ENCODE measurements around the gene RETN. TPM values are rescaled to one million over a fixed set of nuclear protein-coding genes. Genes with fewer than 3 reads are reported as not detected.

RETN gene
- total and polyA plus RNA-seq, 2 experiments from 2014 or later, result not detected

DNA sequence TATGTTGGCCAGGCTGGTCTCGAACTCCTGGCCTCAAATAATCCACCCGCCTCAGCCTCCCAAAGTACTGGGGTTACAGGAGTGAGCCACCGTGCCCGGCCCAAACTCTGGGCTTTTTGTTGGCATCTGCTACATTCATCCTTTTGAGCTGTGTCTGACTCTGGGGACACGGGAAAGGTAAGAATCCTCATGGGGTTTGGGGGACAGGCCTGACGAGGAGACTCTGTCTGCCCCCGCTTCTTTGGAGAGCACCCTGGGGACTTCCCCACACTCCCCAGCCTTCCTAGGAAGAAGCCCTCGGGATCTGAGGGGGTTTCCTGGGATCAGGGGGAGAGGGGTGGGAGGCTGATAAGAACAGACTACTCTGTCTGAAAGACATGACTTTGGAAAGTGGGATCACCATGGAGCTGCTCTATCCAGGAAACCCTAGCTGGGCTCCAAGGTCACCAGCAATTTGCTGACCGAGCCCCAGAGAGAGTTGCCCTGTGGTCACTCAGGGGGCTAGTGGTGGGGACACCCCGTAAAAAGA lies 41.1 kb downstream of the RETN start (continued):
- TF ChIP-seq, protein P1, sequence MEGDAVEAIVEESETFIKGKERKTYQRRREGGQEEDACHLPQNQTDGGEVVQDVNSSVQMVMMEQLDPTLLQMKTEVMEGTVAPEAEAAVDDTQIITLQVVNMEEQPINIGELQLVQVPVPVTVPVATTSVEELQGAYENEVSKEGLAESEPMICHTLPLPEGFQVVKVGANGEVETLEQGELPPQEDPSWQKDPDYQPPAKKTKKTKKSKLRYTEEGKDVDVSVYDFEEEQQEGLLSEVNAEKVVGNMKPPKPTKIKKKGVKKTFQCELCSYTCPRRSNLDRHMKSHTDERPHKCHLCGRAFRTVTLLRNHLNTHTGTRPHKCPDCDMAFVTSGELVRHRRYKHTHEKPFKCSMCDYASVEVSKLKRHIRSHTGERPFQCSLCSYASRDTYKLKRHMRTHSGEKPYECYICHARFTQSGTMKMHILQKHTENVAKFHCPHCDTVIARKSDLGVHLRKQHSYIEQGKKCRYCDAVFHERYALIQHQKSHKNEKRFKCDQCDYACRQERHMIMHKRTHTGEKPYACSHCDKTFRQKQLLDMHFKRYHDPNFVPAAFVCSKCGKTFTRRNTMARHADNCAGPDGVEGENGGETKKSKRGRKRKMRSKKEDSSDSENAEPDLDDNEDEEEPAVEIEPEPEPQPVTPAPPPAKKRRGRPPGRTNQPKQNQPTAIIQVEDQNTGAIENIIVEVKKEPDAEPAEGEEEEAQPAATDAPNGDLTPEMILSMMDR (conservative IDR thresholded peaks at IDR 0.05; ENCODE audit: low read depth in 2 of 2), result no peak
- TF ChIP-seq NANOG (IDR thresholded peaks at IDR 0.05; ENCODE audit: borderline replicate concordance), result no peak
- no peak for TF ChIP-seq STAT1 (IDR thresholded peaks at IDR 0.05; ENCODE audit: unreplicated experiment)
- no peak for TF ChIP-seq POLR2AphosphoS5 (IDR thresholded peaks at IDR 0.05; ENCODE audit: low read depth)
- TF ChIP-seq, protein P2, sequence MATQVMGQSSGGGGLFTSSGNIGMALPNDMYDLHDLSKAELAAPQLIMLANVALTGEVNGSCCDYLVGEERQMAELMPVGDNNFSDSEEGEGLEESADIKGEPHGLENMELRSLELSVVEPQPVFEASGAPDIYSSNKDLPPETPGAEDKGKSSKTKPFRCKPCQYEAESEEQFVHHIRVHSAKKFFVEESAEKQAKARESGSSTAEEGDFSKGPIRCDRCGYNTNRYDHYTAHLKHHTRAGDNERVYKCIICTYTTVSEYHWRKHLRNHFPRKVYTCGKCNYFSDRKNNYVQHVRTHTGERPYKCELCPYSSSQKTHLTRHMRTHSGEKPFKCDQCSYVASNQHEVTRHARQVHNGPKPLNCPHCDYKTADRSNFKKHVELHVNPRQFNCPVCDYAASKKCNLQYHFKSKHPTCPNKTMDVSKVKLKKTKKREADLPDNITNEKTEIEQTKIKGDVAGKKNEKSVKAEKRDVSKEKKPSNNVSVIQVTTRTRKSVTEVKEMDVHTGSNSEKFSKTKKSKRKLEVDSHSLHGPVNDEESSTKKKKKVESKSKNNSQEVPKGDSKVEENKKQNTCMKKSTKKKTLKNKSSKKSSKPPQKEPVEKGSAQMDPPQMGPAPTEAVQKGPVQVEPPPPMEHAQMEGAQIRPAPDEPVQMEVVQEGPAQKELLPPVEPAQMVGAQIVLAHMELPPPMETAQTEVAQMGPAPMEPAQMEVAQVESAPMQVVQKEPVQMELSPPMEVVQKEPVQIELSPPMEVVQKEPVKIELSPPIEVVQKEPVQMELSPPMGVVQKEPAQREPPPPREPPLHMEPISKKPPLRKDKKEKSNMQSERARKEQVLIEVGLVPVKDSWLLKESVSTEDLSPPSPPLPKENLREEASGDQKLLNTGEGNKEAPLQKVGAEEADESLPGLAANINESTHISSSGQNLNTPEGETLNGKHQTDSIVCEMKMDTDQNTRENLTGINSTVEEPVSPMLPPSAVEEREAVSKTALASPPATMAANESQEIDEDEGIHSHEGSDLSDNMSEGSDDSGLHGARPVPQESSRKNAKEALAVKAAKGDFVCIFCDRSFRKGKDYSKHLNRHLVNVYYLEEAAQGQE (IDR thresholded peaks at IDR 0.05; ENCODE audit: unreplicated experiment), result no peak

DNA sequence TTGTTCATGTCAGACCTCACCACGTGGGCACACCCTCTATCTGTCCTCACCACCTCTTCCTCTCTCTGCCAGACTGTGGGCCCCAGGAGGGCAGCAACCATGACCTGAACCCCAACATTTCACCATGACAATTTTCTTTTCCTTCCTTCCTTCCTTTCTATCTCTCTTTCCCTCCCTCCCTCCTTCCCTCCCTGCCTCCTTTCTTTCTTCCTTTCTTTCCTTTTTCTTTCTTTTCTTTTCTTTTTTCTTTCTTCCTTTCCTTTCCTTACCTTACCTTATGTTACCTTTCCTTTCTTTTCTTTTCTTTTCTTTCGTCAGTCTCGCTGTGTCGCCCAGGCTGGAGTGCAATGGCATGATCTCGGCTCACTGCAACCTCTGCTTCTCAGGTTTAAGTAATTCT lies 41.8 kb downstream of the RETN start:
- H3K9me3 Mint-ChIP-seq, result no peaks in the 10 kb centered on the region
- H3K4me3 Mint-ChIP-seq, result no peak overlapping the region
- no peaks in the 10 kb centered on the region for H3K9me2 ChIP-seq (ENCODE audit: insufficient read depth)
- no peaks in the 10 kb centered on the region for H3F3A ChIP-seq (replicated peaks; ENCODE audit: low read depth)
- no peak overlapping the region for H3K27ac Mint-ChIP-seq
- no peak overlapping the region for H3K27ac ChIP-seq (ENCODE audit: low read depth)
- no peaks in the 10 kb centered on the region for H3K36me3 ChIP-seq (ENCODE audit: insufficient read depth)
- no peaks in the 10 kb centered on the region for H4K20me1 ChIP-seq (replicated peaks; ENCODE audit: insufficient read depth)
- H2AFZ ChIP-seq, result no peak overlapping the region
- no peaks in the 10 kb centered on the region; the same call in 2 of the 3 replicates for H3K36me3 Mint-ChIP-seq (ENCODE audit: low read depth)
- ATAC-seq (no peak), DNase-seq (ENCODE audit: low spot score) (no peak)
- H3K27me3 Mint-ChIP-seq (ENCODE audit: insufficient read depth, low read depth, poor library complexity), result peaks cover 13% of the 10 kb centered on the region
- no peak overlapping the region for H3K4me2 ChIP-seq
- H3K27me3 ChIP-seq (ENCODE audit: insufficient read depth), result no peaks in the 10 kb centered on the region
- H3K79me2 ChIP-seq (replicated peaks; ENCODE audit: insufficient read depth), result no peaks in the 10 kb centered on the region
- TF ChIP-seq CREB1 (CRISPR knock-in tag; IDR thresholded peaks at IDR 0.05; ENCODE audit: low read depth) (no peak), NANOG (IDR thresholded peaks at IDR 0.05; ENCODE audit: borderline replicate concordance) (no peak), ZNF114 (CRISPR knock-in tag; IDR thresholded peaks at IDR 0.05) (no peak), ZNF331 (CRISPR knock-in tag; IDR thresholded peaks at IDR 0.05; ENCODE audit: low read depth) (no peak), EZH2 (IDR thresholded peaks at IDR 0.05; ENCODE audit: low read depth, unreplicated experiment) (no peak), EZH2phosphoT487 (IDR thresholded peaks at IDR 0.05; ENCODE audit: unreplicated experiment) (no peak)
- TF ChIP-seq, protein P3, sequence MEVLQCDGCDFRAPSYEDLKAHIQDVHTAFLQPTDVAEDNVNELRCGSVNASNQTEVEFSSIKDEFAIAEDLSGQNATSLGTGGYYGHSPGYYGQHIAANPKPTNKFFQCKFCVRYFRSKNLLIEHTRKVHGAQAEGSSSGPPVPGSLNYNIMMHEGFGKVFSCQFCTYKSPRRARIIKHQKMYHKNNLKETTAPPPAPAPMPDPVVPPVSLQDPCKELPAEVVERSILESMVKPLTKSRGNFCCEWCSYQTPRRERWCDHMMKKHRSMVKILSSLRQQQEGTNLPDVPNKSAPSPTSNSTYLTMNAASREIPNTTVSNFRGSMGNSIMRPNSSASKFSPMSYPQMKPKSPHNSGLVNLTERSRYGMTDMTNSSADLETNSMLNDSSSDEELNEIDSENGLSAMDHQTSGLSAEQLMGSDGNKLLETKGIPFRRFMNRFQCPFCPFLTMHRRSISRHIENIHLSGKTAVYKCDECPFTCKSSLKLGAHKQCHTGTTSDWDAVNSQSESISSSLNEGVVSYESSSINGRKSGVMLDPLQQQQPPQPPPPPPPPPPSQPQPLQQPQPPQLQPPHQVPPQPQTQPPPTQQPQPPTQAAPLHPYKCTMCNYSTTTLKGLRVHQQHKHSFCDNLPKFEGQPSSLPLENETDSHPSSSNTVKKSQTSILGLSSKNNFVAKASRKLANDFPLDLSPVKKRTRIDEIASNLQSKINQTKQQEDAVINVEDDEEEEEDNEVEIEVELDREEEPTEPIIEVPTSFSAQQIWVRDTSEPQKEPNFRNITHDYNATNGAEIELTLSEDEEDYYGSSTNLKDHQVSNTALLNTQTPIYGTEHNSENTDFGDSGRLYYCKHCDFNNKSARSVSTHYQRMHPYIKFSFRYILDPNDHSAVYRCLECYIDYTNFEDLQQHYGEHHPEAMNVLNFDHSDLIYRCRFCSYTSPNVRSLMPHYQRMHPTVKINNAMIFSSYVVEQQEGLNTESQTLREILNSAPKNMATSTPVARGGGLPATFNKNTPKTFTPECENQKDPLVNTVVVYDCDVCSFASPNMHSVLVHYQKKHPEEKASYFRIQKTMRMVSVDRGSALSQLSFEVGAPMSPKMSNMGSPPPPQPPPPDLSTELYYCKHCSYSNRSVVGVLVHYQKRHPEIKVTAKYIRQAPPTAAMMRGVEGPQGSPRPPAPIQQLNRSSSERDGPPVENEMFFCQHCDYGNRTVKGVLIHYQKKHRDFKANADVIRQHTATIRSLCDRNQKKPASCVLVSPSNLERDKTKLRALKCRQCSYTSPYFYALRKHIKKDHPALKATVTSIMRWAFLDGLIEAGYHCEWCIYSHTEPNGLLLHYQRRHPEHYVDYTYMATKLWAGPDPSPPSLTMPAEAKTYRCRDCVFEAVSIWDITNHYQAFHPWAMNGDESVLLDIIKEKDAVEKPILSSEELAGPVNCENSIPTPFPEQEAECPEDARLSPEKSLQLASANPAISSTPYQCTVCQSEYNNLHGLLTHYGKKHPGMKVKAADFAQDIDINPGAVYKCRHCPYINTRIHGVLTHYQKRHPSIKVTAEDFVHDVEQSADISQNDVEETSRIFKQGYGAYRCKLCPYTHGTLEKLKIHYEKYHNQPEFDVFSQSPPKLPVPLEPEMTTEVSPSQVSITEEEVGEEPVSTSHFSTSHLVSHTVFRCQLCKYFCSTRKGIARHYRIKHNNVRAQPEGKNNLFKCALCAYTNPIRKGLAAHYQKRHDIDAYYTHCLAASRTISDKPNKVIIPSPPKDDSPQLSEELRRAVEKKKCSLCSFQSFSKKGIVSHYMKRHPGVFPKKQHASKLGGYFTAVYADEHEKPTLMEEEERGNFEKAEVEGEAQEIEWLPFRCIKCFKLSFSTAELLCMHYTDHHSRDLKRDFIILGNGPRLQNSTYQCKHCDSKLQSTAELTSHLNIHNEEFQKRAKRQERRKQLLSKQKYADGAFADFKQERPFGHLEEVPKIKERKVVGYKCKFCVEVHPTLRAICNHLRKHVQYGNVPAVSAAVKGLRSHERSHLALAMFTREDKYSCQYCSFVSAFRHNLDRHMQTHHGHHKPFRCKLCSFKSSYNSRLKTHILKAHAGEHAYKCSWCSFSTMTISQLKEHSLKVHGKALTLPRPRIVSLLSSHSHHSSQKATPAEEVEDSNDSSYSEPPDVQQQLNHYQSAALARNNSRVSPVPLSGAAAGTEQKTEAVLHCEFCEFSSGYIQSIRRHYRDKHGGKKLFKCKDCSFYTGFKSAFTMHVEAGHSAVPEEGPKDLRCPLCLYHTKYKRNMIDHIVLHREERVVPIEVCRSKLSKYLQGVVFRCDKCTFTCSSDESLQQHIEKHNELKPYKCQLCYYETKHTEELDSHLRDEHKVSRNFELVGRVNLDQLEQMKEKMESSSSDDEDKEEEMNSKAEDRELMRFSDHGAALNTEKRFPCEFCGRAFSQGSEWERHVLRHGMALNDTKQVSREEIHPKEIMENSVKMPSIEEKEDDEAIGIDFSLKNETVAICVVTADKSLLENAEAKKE (CRISPR knock-in tag; IDR thresholded peaks at IDR 0.05), result no peak
- TF ChIP-seq, protein P4, sequence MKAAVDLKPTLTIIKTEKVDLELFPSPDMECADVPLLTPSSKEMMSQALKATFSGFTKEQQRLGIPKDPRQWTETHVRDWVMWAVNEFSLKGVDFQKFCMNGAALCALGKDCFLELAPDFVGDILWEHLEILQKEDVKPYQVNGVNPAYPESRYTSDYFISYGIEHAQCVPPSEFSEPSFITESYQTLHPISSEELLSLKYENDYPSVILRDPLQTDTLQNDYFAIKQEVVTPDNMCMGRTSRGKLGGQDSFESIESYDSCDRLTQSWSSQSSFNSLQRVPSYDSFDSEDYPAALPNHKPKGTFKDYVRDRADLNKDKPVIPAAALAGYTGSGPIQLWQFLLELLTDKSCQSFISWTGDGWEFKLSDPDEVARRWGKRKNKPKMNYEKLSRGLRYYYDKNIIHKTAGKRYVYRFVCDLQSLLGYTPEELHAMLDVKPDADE (IDR thresholded peaks at IDR 0.05), result no peak
- H3K4me1 Mint-ChIP-seq, result no peaks in the 10 kb centered on the region
- H3K4me1 ChIP-seq (ENCODE audit: insufficient read depth), result no peaks in the 10 kb centered on the region
- no peak overlapping the region for H3K4me3 ChIP-seq
